ENCODE measurements around the gene ATXN7.

ATXN7 gene

GRCh38 chr3:64019879-64020278 is 156.2 kb downstream of the ATXN7 start:
- no peak for DNase-seq (ENCODE audit: low read depth)

GRCh38 chr3:64021922-64022321 is 158.3 kb downstream of the ATXN7 start:
- DNase-seq (ENCODE audit: low read depth) = no peak

GRCh38 chr3:64022451-64023186 is 159.0 kb downstream of the ATXN7 start:
- DNase-seq (ENCODE audit: low read depth) = no peak

- peak; percentile 69 for DNase-seq (ENCODE audit: low read depth)
Measured at GRCh38 chr3:64023187-64023860, 159.7 kb downstream of the ATXN7 start, which contains the start of gene PSMD6. TSS of gene PSMD6 (minus strand) at chr3:64023494. CDS start at chr3:64023419, 75 bp downstream.

- no peak for DNase-seq (ENCODE audit: low read depth)
Measured at GRCh38 chr3:64023861-64024223, 160.2 kb downstream of the ATXN7 start.

GRCh38 chr3:64026346-64026745 is 162.7 kb downstream of the ATXN7 start:
- DNase-seq (ENCODE audit: low read depth) = no peak

- DNase-seq (ENCODE audit: low read depth) = no peak
Measured at GRCh38 chr3:64027658-64028057, 164.0 kb downstream of the ATXN7 start.

GRCh38 chr3:64028754-64029153 is 165.1 kb downstream of the ATXN7 start:
- DNase-seq (ENCODE audit: low read depth) = no peak

GRCh38 chr3:64029287-64029686 is 165.6 kb downstream of the ATXN7 start:
- DNase-seq (ENCODE audit: low read depth) = no peak

GRCh38 chr3:64030741-64031140 is 167.1 kb downstream of the ATXN7 start:
- DNase-seq (ENCODE audit: low read depth) = peak; percentile 40

GRCh38 chr3:64031540-64032508 is 168.2 kb downstream of the ATXN7 start:
- no peak for DNase-seq (ENCODE audit: low read depth)

GRCh38 chr3:64033069-64033468 is 169.4 kb downstream of the ATXN7 start:
- DNase-seq (ENCODE audit: low read depth) = no peak

GRCh38 chr3:64037084-64037483 is 173.4 kb downstream of the ATXN7 start:
- no peak for DNase-seq (ENCODE audit: low read depth)

- no peak for DNase-seq (ENCODE audit: low read depth)
Measured at GRCh38 chr3:64038253-64038767, 174.6 kb downstream of the ATXN7 start.

GRCh38 chr3:64039332-64039731 is 175.7 kb downstream of the ATXN7 start:
- no peak for DNase-seq (ENCODE audit: low read depth)

- no peak for DNase-seq (ENCODE audit: low read depth)
Measured at GRCh38 chr3:64039981-64040733, 176.5 kb downstream of the ATXN7 start.

- no peak for DNase-seq (ENCODE audit: low read depth)
Measured at GRCh38 chr3:64042952-64043351, 179.3 kb downstream of the ATXN7 start.

GRCh38 chr3:64046592-64046991 is 182.9 kb downstream of the ATXN7 start:
- no peak for DNase-seq (ENCODE audit: low read depth)

GRCh38 chr3:64046996-64047594 is 183.4 kb downstream of the ATXN7 start:
- no peak for DNase-seq (ENCODE audit: low read depth)

- DNase-seq (ENCODE audit: low read depth) = no peak
Measured at GRCh38 chr3:64047787-64048186, 184.1 kb downstream of the ATXN7 start.

- DNase-seq (ENCODE audit: low read depth) = no peak
Measured at GRCh38 chr3:64048631-64049061, 185.0 kb downstream of the ATXN7 start.

All from HS-27A (cell line).